HG02870 (cell line): ENCODE data around the gene ZNF618.

ENCODE experiments used
- ATAC-seq: cut with Tn5 transposase; IDR thresholded peaks from one replicate; pipeline ENCODE4 v1.9.1; 2021; ENCODE audit warnings: mild to moderate bottlenecking, moderate library complexity; ENCODE audit not compliant: unreplicated experiment

Gene ZNF618

GRCh38 chr9:113909421-113909820 is 33.3 kb downstream of the ZNF618 start:
- ATAC-seq: no peak

- no peak for ATAC-seq
Observed at GRCh38 chr9:113910036-113910639, 34.0 kb downstream of the ZNF618 start.

- no peak for ATAC-seq
Observed at GRCh38 chr9:113911850-113912557, 35.9 kb downstream of the ZNF618 start.

GRCh38 chr9:113912816-113913215 is 36.7 kb downstream of the ZNF618 start:
- no peak for ATAC-seq

- ATAC-seq: no peak
Observed at GRCh38 chr9:113913426-113914195, 37.5 kb downstream of the ZNF618 start.

- no peak for ATAC-seq
Observed at GRCh38 chr9:113914517-113914916, 38.4 kb downstream of the ZNF618 start.

- no peak for ATAC-seq
Observed at GRCh38 chr9:113915817-113916434, 39.8 kb downstream of the ZNF618 start.

GRCh38 chr9:113916931-113917330 is 40.8 kb downstream of the ZNF618 start:
- no peak for ATAC-seq

- ATAC-seq: no peak
Observed at GRCh38 chr9:113918697-113919350, 42.7 kb downstream of the ZNF618 start.

GRCh38 chr9:113919382-113919781 is 43.3 kb downstream of the ZNF618 start:
- no peak for ATAC-seq

- ATAC-seq: no peak
Observed at GRCh38 chr9:113919871-113920270, 43.8 kb downstream of the ZNF618 start.

- no peak for ATAC-seq
Observed at GRCh38 chr9:113920872-113921271, 44.8 kb downstream of the ZNF618 start.

- ATAC-seq: no peak
Observed at GRCh38 chr9:113921396-113921925, 45.4 kb downstream of the ZNF618 start.

GRCh38 chr9:113922160-113922559 is 46.1 kb downstream of the ZNF618 start:
- no peak for ATAC-seq

- no peak for ATAC-seq
Observed at GRCh38 chr9:113926211-113926610, 50.1 kb downstream of the ZNF618 start.

GRCh38 chr9:113927277-113927676 is 51.2 kb downstream of the ZNF618 start:
- no peak for ATAC-seq

- no peak for ATAC-seq
Observed at GRCh38 chr9:113928269-113928668, 52.2 kb downstream of the ZNF618 start.

- ATAC-seq: no peak
Observed at GRCh38 chr9:113929634-113930389, 53.7 kb downstream of the ZNF618 start.

- no peak for ATAC-seq
Observed at GRCh38 chr9:113930390-113930783, 54.3 kb downstream of the ZNF618 start.

GRCh38 chr9:113931140-113931539 is 55.0 kb downstream of the ZNF618 start:
- no peak for ATAC-seq
